Activated naive CD4-positive, alpha-beta T cell treated with Interleukin-2 at 50 U/mL for 16 hours (primary cell): Measurements from ENCODE around the gene YEATS2.
A peak's percentile ranks its signal among the peaks of the same experiment; 100 is the strongest.
"Not testable (repeated sequence)": the region's sequence is repeated elsewhere in the genome, so short reads cannot be mapped to it uniquely, and the experiment has no call there.

Source experiments
- DNase-seq: peaks from one replicate; pipeline ENCODE4 v3.0.0-alpha.2; 2020

Gene YEATS2

GRCh38 chr3:183697610-183698317, at the start of gene YEATS2:
TSS of gene YEATS2 (plus strand) at chr3:183697797. CDS start at chr3:183715163, 17,366 bp downstream.
- DNase-seq, result peak; percentile 77

GRCh38 chr3:183650554-183650953, 47.0 kb upstream of the YEATS2 start:
- no peak for DNase-seq

GRCh38 chr3:183653209-183654064, 44.2 kb upstream of the YEATS2 start:
- DNase-seq, result no peak

GRCh38 chr3:183654727-183655126, 42.9 kb upstream of the YEATS2 start:
- DNase-seq, result no peak

- DNase-seq, result no peak
Measured at GRCh38 chr3:183662099-183662498, 35.5 kb upstream of the YEATS2 start.

GRCh38 chr3:183664913-183665381, 32.6 kb upstream of the YEATS2 start:
- DNase-seq, result no peak

- DNase-seq, result no peak
Measured at GRCh38 chr3:183680061-183680460, 17.5 kb upstream of the YEATS2 start.

- no peak for DNase-seq
Measured at GRCh38 chr3:183687705-183688104, 9.9 kb upstream of the YEATS2 start.

- DNase-seq, result no peak
Measured at GRCh38 chr3:183688874-183689273, 8.7 kb upstream of the YEATS2 start.

GRCh38 chr3:183689621-183690020, 8.0 kb upstream of the YEATS2 start:
- DNase-seq, result not testable (repeated sequence)

GRCh38 chr3:183690402-183690995, 7.1 kb upstream of the YEATS2 start:
- no peak for DNase-seq

- DNase-seq, result no peak
Measured at GRCh38 chr3:183692436-183692835, 5.2 kb upstream of the YEATS2 start.

GRCh38 chr3:183695569-183696364, 1.8 kb upstream of the YEATS2 start:
- no peak for DNase-seq

GRCh38 chr3:183697123-183697609, 431 bp upstream of the YEATS2 start:
- DNase-seq, result no peak

GRCh38 chr3:183698318-183698751, 738 bp downstream of the YEATS2 start:
- DNase-seq, result peak; percentile 41

GRCh38 chr3:183698756-183699155, 1.2 kb downstream of the YEATS2 start:
- no peak for DNase-seq

GRCh38 chr3:183699238-183699947, 1.8 kb downstream of the YEATS2 start:
- DNase-seq, result no peak

- DNase-seq, result no peak
Measured at GRCh38 chr3:183701744-183702143, 4.1 kb downstream of the YEATS2 start.

- not testable (repeated sequence) for DNase-seq
Measured at GRCh38 chr3:183703892-183704291, 6.3 kb downstream of the YEATS2 start.

- DNase-seq, result no peak
Measured at GRCh38 chr3:183710231-183710630, 12.6 kb downstream of the YEATS2 start.

- DNase-seq, result no peak
Measured at GRCh38 chr3:183711516-183711915, 13.9 kb downstream of the YEATS2 start.

GRCh38 chr3:183714622-183715021, 17.0 kb downstream of the YEATS2 start:
- DNase-seq, result no peak
